Thymus (tissue), 11 donors: ENCODE data around the gene TOMM40L. TPM values are rescaled to one million over a fixed set of nuclear protein-coding genes. Genes with fewer than 3 reads are reported as not detected.

ENCODE experiments used
- DNase-seq, 9 donors: peaks; one replicate each; pipeline ENCODE4 v3.0.0-alpha.2; 2013; ENCODE audit warnings: low spot score in 9 of 9, low read depth in 6 of 9, missing footprints in 1 of 9
- H3K27ac ChIP-seq, 2 donors: one replicate each; pipeline ENCODE4 v1.5.1; 2013; ENCODE audit warnings: control low read depth in 1 of 2, low read depth in 1 of 2, low read length in 1 of 2, mild to moderate bottlenecking in 1 of 2, moderate library complexity in 1 of 2
- H3K27me3 ChIP-seq, 2 donors: one replicate each; pipeline ENCODE4 v1.5.1; 2013; ENCODE audit warnings: low read length in 1 of 2; ENCODE audit not compliant: control insufficient read depth in 2 of 2, insufficient read depth in 1 of 2
- H3K36me3 ChIP-seq, 2 donors: one replicate each; pipeline ENCODE4 v1.5.1; 2013; ENCODE audit warnings: low read length in 1 of 2, mild to moderate bottlenecking in 1 of 2, moderate library complexity in 1 of 2; ENCODE audit not compliant: control insufficient read depth in 2 of 2, insufficient read depth in 2 of 2
- H3K4me1 ChIP-seq, 2 donors: one replicate each; pipeline ENCODE4 v1.5.1; 2013; ENCODE audit warnings: low read length in 2 of 2; ENCODE audit not compliant: control insufficient read depth in 2 of 2, insufficient read depth in 2 of 2
- H3K4me3 ChIP-seq, 2 donors: one replicate each; pipeline ENCODE4 v1.5.1; 2013; ENCODE audit warnings: low read length in 2 of 2, control low read depth in 1 of 2, mild to moderate bottlenecking in 1 of 2
- H3K9me3 ChIP-seq, 2 donors: one replicate each; pipeline ENCODE4 v1.5.1; 2013; ENCODE audit warnings: low read length in 1 of 2, mild to moderate bottlenecking in 1 of 2; ENCODE audit not compliant: control insufficient read depth in 2 of 2, insufficient read depth in 1 of 2
- WGBS: extraction: QIAGEN DNeasy Blood & Tissue Kit; methylation state at CpG from one replicate; pipeline ENCODE4 v1.1.7; 2013; 5-methylcytosine and 5-hydroxymethylcytosine counted together
- polyA plus RNA-seq: library from polyadenylated mRNA; stranded (reverse); fragments of 200-250 nt; gene quantifications from one replicate; pipeline ENCODE4 v1.2.3, GENCODE V29; 2013
- total RNA-seq: library from RNA; stranded (reverse); fragments of 120-200 nt; gene quantifications from one replicate; pipeline ENCODE4 v1.2.4, GENCODE V29; 2013
- donor health status: healthy.

Gene TOMM40L
- total and polyA plus RNA-seq, 2 donors, result 9.1 to 9.6 TPM

DNA sequence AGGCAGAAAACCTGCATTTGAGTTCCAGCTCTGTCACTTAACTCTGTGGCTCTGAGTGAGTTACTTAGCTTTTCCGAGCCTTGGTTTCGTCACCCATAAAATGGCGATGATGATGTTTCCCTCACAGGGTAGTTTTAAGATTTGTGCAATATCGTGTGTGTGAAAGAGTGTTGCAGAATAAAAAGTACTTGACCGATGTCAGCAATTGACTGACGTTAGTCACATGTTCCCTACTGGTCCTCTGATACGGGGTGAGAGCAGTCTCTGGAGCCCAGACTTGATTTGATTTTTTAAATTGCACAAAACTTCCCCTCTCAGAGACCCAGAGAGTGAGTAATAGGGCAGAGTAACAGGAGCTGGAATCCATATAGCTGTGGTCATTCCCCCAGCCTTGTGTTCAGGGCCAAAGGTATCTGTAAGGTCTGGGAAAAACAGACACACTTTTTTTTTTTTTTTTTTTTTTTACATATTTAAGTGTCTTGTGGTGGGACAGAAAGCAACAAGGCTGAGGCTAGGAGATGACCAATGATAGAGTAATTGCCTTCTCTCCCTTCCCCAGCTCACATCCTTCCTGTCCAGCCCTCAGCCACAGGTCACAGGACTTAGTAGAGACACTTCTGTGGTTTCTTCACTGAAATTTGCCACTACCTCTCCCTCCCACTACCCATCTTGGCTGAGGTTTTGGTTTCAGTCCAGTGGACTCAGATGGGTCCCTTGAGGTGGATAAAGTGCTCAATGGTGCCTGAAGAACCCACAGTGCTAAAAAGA lies 8.7 kb upstream of the TOMM40L start:
- peaks cover 0 to 26% of the 10 kb centered on the region in 2 donors for H3K4me1 ChIP-seq
- H3K27me3 ChIP-seq, result no peaks in the 10 kb centered on the region
- peaks cover 24 to 28% of the 10 kb centered on the region in 2 donors for H3K36me3 ChIP-seq
- no peak for DNase-seq
- H3K4me3 ChIP-seq, result no peak overlapping the region
- WGBS, result 85% methylated on average over 7 of the region's 7 CpGs
- H3K27ac ChIP-seq, result peak overlapping the region in 1 of 2 donors; percentile 6
- H3K9me3 ChIP-seq, result no peaks in the 10 kb centered on the region

DNA sequence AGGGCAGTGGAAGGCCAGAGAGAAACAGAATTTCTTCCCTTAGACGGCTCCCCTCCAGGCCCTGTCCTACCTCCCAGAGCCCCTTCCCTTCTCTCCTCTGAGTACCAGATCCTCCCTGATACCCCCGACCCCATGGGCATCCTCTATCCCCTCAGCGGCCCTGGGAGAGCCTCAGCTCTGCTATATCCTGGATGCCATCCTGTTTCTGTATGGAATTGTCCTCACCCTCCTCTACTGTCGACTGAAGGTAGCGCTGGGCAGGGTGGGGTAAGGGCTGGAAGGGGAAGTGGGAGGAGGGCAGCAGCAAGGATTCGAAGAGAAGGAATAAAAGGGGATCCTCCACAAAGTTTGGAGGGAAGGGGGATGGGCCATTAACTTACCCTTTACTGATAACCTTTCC lies 8.0 kb upstream of the TOMM40L start:
- DNase-seq, result no peak
- peak overlapping the region; percentile 6 to 79 for H3K27ac ChIP-seq
- peaks cover 17 to 22% of the 10 kb centered on the region in 2 donors for H3K36me3 ChIP-seq
- peaks cover 0 to 26% of the 10 kb centered on the region in 2 donors for H3K4me1 ChIP-seq
- 78% methylated on average over 6 of the region's 6 CpGs for WGBS
- H3K4me3 ChIP-seq, result no peak overlapping the region
- H3K9me3 ChIP-seq, result no peaks in the 10 kb centered on the region
- H3K27me3 ChIP-seq, result no peaks in the 10 kb centered on the region

DNA sequence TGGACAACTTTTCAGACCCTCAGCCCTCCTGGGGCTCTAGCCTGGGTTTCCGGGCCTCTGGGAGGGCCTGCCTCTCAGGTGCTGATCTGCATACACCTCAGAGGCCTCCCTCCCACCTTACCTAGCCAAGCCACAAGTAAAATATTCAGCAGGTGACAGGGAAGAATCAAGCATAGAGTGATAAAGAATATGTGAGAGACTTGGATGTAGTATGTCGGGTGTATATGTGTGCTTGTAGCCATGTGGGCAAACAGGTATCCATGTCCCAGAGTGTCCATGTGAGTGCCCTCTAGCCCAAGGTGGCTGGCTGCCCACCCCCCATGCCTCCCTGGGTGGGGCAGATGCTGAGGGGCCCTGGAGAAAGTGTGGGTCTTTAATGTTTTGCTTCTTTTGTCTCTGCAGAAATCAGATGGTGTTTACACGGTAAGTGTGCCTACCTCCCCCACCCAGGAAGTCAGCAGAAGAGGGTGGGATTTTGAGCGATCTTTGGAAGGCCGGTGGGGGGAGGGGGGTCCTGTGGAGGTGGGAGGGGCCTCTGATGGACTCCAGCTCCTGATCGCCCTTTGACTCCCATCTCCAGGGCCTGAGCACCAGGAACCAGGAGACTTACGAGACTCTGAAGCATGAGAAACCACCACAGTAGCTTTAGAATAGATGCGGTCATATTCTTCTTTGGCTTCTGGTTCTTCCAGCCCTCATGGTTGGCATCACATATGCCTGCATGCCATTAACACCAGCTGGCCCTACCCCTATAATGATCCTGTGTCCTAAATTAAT lies 7.4 kb upstream of the TOMM40L start:
- H3K27ac ChIP-seq, result peak overlapping the region; percentile 37 to 79

DNA sequence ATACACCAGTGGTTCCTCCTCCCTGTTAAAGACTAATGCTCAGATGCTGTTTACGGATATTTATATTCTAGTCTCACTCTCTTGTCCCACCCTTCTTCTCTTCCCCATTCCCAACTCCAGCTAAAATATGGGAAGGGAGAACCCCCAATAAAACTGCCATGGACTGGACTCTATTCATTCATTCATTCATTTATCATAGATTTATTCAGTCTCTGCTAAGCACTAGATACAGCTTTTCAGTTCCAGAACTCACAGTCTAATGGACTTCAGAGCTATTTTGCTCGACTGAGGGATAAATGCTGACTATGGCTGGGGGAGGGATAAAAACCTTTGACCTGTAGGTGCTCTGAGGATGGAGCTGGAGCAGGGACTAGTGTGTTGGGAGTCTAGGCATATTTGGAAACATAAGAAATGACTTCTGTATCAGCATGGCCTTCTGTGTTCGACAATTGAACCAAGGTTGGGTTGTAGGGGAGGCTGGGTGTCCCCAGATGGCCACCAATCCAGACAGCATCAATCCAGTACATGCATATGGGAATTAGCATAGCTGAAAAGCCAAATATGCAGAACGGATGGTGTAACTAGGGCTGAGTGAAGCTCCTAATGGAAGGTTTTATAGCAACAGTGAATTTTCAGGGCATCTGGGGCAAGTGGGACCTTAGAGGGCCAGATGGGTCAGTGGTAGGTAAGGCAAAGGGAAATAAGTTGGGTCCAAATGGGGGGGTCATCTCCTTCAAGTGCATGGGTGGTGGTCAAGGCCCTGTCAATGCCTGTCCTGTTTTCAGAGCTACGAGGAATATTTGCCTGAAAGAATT lies 6.6 kb upstream of the TOMM40L start:
- Histone ChIP-seq H3K4me1 (peaks cover 0 to 26% of the 10 kb centered on the region in 2 donors), H3K27me3 (no peaks in the 10 kb centered on the region), H3K9me3 (no peaks in the 10 kb centered on the region), H3K4me3 (no peak overlapping the region), H3K27ac (peak overlapping the region in 1 of 2 donors; percentile 37), H3K36me3 (peaks cover 2 to 8% of the 10 kb centered on the region in 2 donors)
- no peak for DNase-seq
- WGBS, result 94% methylated on average over 5 of the region's 5 CpGs

More for the DNA sequence above, 7.4 kb upstream of the TOMM40L start:
- peaks cover 0 to 26% of the 10 kb centered on the region in 2 donors for H3K4me1 ChIP-seq
- H3K9me3 ChIP-seq, result no peaks in the 10 kb centered on the region
- no peak overlapping the region for H3K4me3 ChIP-seq
- no peaks in the 10 kb centered on the region for H3K27me3 ChIP-seq
- DNase-seq, result peak in 1 of 9 donors; percentile 50
- H3K36me3 ChIP-seq, result peaks cover 10 to 16% of the 10 kb centered on the region in 2 donors
- WGBS, result 78% methylated on average over 8 of the region's 8 CpGs

DNA sequence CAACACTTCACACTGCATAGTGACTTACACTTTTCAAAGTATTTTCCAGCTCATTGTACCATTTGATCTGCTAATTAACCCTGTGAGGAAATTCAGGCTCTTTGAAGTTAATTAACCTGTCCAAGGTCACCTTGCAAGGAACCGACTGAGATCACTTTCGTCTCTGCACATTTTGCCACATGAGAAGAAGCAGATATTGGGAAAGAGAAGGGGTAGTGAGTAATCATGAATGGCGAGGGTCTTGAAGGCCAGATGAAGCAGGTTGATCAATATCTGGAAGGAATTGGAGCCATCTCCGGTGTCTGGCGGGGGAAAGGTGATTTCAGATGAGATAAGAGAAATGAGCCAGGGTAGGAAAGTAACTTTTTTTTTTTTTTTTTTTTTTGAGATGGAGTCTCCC lies 5.9 kb upstream of the TOMM40L start:
- no peaks in the 10 kb centered on the region for H3K27me3 ChIP-seq
- 95% methylated on average over 5 of the region's 5 CpGs for WGBS
- H3K27ac ChIP-seq, result no peak overlapping the region
- peaks cover 0 to 25% of the 10 kb centered on the region in 2 donors for H3K4me1 ChIP-seq
- H3K4me3 ChIP-seq, result no peak overlapping the region
- peaks cover 0 to 4% of the 10 kb centered on the region in 2 donors for H3K36me3 ChIP-seq
- no peak for DNase-seq
- no peaks in the 10 kb centered on the region for H3K9me3 ChIP-seq

DNA sequence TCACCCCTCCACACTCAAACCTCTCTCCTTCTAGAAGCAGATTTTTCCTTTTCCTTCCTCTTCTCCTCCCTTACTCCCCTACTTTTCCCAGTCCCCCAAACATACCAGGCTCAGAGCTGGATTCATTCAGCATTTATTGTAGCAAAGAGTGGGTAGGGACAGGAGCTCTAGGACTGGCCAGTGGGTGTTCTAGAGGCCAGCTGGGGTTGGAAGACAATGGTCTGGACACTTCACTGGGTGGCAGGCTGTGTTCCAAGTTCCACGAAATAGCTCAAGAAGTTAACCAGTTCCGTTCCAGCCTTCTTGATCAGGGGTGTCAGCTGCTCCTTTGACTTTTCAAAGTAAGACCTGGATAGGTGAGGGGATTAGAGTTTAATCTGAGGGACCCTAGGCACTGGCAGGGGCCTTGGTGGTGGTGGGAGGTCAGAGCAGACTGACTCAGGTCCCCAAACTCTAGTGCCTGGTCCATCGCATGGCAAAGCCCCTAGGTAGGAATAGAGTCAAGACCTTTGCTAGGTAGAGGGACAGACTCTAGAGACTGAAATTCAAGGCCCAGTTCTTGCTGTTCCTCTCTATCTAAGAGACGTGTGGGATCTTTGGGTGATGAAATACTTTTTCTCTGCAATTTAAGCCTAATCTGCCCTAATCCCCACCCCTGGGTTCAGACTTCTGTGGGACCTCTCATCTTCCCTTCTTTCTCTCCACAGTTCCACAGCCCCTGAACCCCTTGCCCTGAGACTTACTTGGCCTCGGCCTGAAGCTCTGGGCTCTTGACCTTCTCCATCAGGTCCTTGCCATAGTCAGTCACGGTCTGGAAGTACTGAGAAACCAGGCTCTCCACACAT lies 3.5 kb upstream of the TOMM40L start:
- Histone ChIP-seq H3K4me3 (no peak overlapping the region), H3K27me3 (no peaks in the 10 kb centered on the region), H3K27ac (no peak overlapping the region), H3K9me3 (no peaks in the 10 kb centered on the region), H3K36me3 (no peaks in the 10 kb centered on the region), H3K4me1 (peaks cover 8 to 41% of the 10 kb centered on the region in 2 donors)
- WGBS, result 97% methylated on average over 6 of the region's 6 CpGs
- no peak for DNase-seq

DNA sequence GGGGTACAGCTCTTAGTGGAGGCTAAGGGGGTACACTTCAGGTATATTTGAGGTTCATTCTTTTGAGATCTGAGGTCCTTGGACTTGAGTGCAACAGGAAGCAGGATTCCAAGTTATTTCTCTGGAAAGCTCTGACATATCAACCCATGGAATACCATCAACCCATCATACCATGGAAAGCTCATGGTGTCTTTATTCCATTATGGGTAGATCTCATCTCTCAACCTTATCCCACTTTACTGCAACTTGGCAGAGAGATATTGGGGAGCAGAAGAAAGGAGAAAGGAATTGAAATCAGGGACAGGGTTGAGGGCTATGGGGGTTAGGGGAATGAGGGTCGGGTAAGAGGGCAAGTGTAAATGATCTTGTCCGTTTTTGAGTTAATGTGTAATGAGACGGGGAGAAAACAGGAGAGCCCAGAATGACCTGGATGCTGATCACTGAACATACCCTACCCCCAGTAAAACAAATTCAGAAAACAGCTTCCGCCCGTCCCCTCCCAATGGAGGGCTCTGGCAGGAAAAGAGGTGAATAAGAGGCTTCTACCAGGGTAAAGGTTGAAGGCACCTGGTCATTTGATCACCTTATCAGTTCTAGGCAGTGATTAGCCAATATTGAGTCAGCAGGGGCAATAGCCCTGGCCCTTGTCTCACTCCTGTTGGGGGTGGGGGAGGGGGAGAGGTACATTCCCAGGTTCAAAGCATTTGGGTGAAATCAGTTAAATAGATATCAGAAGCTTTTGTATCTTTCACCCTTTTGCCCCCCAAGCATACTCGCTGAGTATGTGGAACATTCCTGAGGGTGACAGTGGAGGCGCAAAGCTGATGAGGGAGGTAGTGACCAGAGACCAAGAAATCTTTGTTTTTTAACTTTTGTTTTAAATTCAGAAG lies 1.8 kb upstream of the TOMM40L start:
- 96% methylated on average over 7 of the region's 7 CpGs for WGBS
- peaks cover 8 to 10% of the 10 kb centered on the region in 2 donors for H3K36me3 ChIP-seq
- peaks cover 8 to 33% of the 10 kb centered on the region in 2 donors for H3K4me1 ChIP-seq
- no peaks in the 10 kb centered on the region for H3K27me3 ChIP-seq
- no peaks in the 10 kb centered on the region for H3K9me3 ChIP-seq
- H3K4me3 ChIP-seq, result no peak overlapping the region
- DNase-seq, result no peak
- H3K27ac ChIP-seq, result no peak overlapping the region
